GM12873 (cell line): Measurements from ENCODE around the gene CTNNBL1.

Source experiments
- TF ChIP-seq, protein P1 (sequence below): IDR thresholded peaks from 2 replicates; pipeline ENCODE4 v1.5.1; 2012; ENCODE audit warnings: low read depth, mild to moderate bottlenecking, moderate library complexity, low read length, control low read depth; ENCODE audit not compliant: insufficient read depth; ENCODE audit errors: missing control alignments

The CTNNBL1 gene

DNA sequence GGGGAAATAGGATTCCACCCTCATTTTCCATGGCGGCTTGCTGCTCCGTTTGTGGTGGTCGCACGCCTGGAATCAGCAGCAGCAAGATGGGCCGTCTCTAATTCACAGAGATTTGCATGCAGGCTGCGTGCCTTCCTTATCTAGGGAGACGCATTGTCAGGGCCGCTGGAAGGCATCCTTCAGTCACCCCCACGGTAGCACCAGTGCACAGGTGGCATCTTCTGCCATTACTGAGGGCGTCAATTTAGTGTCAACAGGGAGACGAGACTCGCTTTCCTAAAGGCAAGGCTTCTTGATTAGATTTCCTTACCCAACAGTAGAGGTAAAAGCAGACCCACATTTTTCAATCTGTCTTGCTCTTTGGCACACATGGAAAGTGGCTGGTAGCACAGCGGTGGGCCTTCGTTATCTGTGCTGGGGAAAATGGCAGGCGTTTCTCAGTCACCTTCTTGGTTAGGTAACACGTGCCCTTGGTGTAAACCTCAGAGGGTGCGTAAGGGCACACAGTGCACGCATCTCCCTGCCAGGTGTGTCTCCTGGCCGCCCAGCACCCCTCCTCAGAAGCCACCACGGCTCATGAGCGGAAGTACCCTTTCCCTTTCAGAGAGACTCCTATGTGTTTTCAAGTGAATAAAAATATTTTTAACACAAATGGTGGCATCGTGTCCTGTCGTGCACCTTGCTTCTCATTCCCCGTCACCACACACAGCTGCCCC lies 181.8 kb downstream of the CTNNBL1 start:
- TF ChIP-seq, protein P1, sequence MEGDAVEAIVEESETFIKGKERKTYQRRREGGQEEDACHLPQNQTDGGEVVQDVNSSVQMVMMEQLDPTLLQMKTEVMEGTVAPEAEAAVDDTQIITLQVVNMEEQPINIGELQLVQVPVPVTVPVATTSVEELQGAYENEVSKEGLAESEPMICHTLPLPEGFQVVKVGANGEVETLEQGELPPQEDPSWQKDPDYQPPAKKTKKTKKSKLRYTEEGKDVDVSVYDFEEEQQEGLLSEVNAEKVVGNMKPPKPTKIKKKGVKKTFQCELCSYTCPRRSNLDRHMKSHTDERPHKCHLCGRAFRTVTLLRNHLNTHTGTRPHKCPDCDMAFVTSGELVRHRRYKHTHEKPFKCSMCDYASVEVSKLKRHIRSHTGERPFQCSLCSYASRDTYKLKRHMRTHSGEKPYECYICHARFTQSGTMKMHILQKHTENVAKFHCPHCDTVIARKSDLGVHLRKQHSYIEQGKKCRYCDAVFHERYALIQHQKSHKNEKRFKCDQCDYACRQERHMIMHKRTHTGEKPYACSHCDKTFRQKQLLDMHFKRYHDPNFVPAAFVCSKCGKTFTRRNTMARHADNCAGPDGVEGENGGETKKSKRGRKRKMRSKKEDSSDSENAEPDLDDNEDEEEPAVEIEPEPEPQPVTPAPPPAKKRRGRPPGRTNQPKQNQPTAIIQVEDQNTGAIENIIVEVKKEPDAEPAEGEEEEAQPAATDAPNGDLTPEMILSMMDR = no peak

DNA sequence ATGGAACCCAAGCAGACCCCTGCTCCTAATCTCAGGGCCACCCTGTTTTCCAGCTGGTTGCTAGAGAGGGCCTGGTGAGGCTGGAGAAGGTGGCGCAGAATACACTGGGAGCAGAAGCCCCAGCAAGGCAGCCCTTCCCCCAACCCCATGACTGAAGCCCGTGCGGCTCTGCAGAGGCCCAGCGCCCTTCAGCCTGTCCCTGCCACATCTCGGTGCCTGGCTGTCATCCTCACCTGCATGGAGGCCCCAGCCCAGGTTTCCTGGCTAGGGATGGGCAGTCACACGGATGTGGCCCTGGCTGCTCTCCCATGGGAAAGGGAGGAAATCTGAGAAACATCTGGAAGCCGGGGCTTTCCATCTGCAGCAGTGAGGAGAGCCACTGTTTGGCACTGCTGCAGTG lies 183.0 kb downstream of the CTNNBL1 start:
- TF ChIP-seq, protein P1 = no peak

DNA sequence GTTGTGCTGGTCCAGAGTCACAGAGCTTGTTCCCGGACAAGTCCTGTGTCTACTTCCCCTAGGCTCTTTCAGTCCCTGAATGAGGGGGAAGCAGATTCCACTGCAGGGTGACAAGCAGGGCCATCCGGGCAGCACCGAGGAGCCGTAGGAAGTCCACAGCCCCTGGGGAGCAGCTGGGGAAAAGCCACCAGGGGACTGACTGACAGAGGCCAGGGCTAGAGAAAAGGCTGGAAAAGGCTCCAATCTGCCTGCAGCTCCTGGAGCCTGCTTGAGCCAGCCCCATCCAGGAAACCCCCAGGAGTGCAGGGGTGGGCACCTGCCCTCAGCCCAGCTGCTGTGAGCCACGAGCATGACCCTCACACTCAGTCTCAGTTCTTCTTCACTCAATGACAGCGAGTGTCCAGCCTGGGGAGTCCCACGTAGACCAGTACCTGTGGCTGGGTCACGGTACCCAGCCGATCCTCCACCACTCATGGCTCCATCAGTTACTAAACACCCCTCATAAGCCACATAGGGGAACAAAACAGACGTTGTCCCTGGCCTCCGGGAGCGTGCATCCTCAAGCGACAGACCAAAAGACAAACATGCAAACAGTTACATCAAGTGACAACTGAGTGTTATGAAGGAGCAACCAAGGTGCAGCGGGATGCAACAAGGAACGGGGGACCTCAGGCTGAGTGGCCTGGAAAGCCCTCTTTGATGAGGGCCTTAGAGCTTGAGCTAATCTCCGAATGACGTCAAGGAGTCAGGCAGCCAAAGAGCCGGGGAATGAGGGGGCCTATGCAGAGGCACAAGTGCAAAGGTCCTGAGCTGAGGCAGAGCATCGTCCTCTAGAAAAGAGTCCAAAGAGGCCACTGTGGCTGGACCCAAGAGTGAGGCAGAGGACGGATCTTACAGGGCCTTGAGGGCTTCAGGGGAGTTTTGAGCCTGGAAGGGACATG lies 184.3 kb downstream of the CTNNBL1 start:
- TF ChIP-seq, protein P1 = no peak

DNA sequence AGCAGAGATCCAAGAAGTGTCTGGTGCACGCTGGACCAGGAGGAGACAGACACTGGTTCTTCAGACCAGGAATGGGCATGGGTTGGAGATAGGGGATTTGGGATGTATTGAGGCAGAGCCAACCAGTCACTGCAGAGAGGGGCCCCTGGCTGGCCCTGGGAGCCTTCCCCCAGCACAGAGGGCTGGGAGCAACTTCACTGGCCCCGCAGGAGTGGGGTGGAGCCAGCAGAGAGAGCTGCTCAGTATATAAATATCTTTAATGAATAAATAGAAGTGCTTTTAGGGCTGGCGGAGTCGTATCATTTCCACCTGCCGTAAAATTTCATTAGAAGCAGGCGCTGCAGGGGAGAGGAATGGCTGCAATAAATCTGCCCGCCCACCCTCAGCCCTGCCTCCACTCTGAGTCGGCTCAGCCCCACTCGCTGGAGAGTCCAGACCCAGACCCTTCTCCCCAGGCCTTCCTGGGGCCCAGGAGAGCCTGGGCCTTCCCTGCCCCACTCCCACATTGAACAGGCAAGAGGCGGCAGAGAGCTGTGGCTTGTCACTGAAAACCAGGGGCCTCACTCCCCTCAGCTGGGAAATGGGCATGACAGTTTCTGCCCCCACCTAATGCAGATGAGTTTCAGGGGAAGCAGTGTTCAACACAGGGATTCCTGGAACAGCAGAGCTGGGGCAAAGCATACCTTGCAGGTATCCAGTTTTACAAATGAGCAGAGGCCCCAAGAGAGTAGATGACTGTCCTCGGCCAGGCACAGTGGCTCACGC lies 185.2 kb downstream of the CTNNBL1 start:
- TF ChIP-seq, protein P1 = no peak

DNA sequence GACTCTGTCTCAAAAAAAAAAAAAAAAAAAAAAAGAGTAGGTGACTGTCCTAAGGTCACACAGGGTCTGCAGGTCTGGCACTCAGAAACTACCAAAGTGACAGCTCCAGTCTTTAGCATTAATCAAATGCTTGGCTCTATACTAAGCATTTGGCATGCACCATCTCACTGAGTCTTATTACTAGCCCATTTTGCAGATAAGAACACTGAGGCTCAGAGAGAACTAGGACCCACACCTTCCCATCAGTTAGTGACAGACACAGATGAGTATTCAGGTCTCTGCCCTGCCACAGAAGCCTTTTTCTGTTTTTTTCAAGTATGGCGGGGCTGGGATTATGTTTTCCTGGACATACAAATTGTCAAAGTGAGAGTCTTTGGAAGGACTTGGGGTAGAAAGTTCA lies 186.0 kb downstream of the CTNNBL1 start:
- TF ChIP-seq, protein P1 = no peak

DNA sequence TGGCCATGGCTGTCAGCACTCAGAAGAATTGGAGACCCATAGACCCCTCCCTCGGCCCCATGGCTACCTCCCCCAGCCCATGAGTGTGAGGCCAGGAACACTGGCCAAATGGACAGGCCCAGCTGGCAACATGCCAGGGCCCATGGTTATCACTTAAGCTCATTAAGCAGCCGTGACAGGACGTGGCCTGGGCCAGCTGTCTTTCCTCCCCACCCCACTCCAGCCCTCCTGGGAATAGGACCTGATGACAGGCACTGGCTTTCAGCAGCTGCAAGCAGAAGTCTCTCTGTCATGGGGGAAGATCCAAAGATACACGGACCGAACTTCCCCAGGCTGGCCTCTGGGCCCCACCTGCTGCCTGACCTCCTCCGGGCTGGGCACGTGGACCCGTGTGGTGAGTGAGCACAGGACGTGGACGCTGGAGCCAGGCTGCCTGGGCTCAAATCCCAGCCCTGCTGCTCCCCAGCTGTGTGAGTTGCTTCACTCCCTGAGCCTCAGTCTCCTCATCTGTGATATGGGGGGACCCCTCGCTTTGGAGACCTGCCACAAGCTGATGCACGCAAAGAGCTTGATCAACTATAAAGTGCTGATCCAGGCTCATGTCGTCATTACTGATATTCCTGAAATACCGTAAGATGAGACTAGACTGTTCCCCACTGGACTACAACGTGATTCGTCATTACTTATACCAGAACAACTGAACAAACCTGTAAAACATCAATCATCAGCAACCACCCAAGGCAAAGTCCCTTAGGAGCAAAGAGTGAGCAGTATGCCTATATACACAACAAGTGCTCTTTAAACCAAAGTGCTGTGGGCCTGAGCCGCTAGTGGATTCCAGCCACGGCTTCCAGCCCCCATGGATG lies 187.1 kb downstream of the CTNNBL1 start:
- TF ChIP-seq, protein P1 = no peak
